Left lung (tissue), 10 donors: ENCODE results near the gene SLC45A1. TPM values are rescaled to one million over a fixed set of nuclear protein-coding genes. Genes with fewer than 3 reads are reported as not detected.

Experiments
- ATAC-seq: fragments of 200-7000 bp; cut with Tn5 transposase; one replicate; pipeline ENCODE4 v1.9.1; 2020; ENCODE audit warnings: moderate library complexity
- DNase-seq, 4 donors: peaks; one replicate each; pipeline ENCODE4 v3.0.0-alpha.2; 2013 to 2020
- H3K27ac ChIP-seq, 2 donors: fragments of 200-600 bp; sonication (generic) in 1 of 2; one replicate each; pipeline versions ENCODE4 v1.5.0 to v1.8.0; 2020 to 2021
- H3K27me3 ChIP-seq, 2 donors: fragments of 200-600 bp; sonication (generic) in 1 of 2; one replicate each; pipeline versions ENCODE4 v1.5.0 to v1.8.0; 2020 to 2021
- H3K36me3 ChIP-seq, 2 donors: fragments of 200-600 bp; sonication (generic) in 1 of 2; one replicate each; pipeline versions ENCODE4 v1.5.0 to v1.8.0; 2020 to 2021
- H3K4me1 ChIP-seq, 2 donors: fragments of 200-600 bp; one replicate each; pipeline ENCODE4 v1.8.0; 2021
- H3K4me3 ChIP-seq, 2 donors: fragments of 200-600 bp; sonication (generic) in 1 of 2; one replicate each; pipeline versions ENCODE4 v1.5.0 to v1.8.0; 2020 to 2021; ENCODE audit warnings: mild to moderate bottlenecking in 1 of 2
- H3K9me3 ChIP-seq, 2 donors: fragments of 200-600 bp; sonication (generic) in 1 of 2; one replicate each; pipeline versions ENCODE4 v1.5.0 to v1.8.0; 2020 to 2021
- intact Hi-C, 2 donors: fragments of 100-400 bp; cut with DNase I; formaldehyde crosslinking; loops; one replicate each; pipeline versions ENCODE4 v1.11.2 to v1.14.2; 2022
- polyA plus RNA-seq, 6 donors: library from polyadenylated mRNA; unstranded; fragments of 120-200 nt; gene quantifications; one replicate each; pipeline ENCODE4 v1.2.1, GENCODE V29; 2013; ENCODE audit not compliant: insufficient read length in 6 of 6
- total RNA-seq, 2 donors: library from RNA; stranded (reverse); fragmentation: NEBNext Ultra II Directional; extraction: Animal tissue kit (Norgen Biotek cat#: 25700); gene quantifications; one replicate each; pipeline ENCODE4 v1.2.1, GENCODE V29; 2021
- TF ChIP-seq, protein P1 (sequence below), 2 donors: fragments of 200-600 bp; sonication (generic) in 1 of 2; IDR thresholded peaks; one replicate each; pipeline versions ENCODE4 v1.5.0 to v1.8.0; 2021; ENCODE audit warnings: antibody characterized with exemption in 2 of 2
- donor health status: DM: no; HTN: yes; CAD: no.
- donor health status: DM: no; HTN: no; CAD: no.

Gene SLC45A1
- total and polyA plus RNA-seq, 8 donors = 0.51 to 1.4 (median 0.80) TPM

DNA sequence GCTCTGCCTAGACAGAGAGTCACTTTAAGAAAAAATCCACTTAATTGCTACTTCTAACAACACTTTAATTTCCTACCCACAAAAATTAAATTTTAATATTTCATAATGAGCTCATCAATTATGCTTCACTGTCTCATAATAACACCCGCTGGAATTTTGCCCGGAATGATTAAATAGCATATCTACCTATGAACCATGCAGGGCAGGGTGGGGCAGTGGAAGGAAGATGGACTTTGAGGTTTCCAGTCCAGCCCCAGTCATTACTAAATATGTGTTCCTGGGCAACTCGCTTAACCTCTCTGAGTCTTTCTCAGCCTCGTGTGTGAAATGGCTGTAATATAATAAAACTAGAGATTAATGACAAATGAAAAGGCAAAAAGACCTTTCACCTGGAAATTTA, 32.8 kb upstream of the SLC45A1 start:
- no peaks in the 10 kb centered on the region for H3K9me3 ChIP-seq
- DNase-seq (no peak), ATAC-seq (no peak)
- H3K27me3 ChIP-seq = no peaks in the 10 kb centered on the region
- H3K27ac ChIP-seq = no peak overlapping the region
- TF ChIP-seq, protein P1, sequence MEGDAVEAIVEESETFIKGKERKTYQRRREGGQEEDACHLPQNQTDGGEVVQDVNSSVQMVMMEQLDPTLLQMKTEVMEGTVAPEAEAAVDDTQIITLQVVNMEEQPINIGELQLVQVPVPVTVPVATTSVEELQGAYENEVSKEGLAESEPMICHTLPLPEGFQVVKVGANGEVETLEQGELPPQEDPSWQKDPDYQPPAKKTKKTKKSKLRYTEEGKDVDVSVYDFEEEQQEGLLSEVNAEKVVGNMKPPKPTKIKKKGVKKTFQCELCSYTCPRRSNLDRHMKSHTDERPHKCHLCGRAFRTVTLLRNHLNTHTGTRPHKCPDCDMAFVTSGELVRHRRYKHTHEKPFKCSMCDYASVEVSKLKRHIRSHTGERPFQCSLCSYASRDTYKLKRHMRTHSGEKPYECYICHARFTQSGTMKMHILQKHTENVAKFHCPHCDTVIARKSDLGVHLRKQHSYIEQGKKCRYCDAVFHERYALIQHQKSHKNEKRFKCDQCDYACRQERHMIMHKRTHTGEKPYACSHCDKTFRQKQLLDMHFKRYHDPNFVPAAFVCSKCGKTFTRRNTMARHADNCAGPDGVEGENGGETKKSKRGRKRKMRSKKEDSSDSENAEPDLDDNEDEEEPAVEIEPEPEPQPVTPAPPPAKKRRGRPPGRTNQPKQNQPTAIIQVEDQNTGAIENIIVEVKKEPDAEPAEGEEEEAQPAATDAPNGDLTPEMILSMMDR (IDR thresholded peaks at IDR 0.05) = no peak
- H3K4me1 ChIP-seq = peaks cover 0 to 15% of the 10 kb centered on the region in 2 donors
- H3K4me3 ChIP-seq = no peak overlapping the region
- H3K36me3 ChIP-seq = no peaks in the 10 kb centered on the region
- intact Hi-C loops = no loop called here

DNA sequence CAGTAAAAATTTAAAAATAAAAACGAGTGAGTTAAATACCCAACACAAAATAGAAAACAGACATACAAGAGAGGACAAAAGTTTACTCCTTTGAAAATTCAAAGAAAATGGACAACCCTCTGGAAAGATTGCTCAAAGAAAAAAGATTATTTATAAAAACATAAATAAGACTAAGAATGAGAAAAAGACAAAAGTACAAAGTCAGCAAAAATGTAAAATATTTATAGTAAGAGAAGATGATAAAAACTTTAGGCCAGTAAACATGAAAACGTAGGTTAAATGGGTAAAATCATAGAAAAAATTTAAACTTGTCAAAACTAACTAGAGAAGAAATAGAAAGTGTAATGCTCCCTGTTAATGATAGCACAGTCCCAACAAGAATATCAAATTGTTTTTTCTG, 31.9 kb upstream of the SLC45A1 start:
- H3K36me3 ChIP-seq = no peaks in the 10 kb centered on the region
- H3K4me3 ChIP-seq = no peak overlapping the region
- no peak overlapping the region for H3K27ac ChIP-seq
- no peaks in the 10 kb centered on the region for H3K27me3 ChIP-seq
- peaks cover 0 to 15% of the 10 kb centered on the region in 2 donors for H3K4me1 ChIP-seq
- intact Hi-C loops = no loop called here
- DNase-seq = no peak
- H3K9me3 ChIP-seq = no peaks in the 10 kb centered on the region
- no peak for ATAC-seq
- TF ChIP-seq, protein P1 (IDR thresholded peaks at IDR 0.05) = no peak

DNA sequence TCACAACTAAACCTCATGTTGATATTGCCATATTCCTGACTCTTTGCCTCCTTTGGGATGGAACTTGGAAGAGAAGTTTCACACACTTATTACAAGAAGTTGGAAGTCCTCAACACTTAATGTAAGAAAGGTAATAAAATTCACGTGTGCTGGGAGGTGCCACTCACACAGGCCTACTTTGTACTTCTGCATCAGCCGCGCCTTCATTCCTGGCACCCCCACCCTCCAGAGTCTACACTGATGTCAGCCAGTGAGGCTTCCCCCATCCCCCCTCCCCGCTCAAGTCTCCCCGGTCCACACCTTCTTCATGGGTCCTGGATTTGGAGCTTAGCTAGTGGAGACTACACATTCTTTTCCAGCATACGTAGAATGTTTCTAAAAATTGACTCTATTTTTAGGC, 24.8 kb upstream of the SLC45A1 start:
- TF ChIP-seq, protein P1 (IDR thresholded peaks at IDR 0.05) = no peak
- peak in 2 of 4 donors; percentile 49 to 65 for DNase-seq
- ATAC-seq = peak; percentile 83
- Histone ChIP-seq H3K4me3 (no peak overlapping the region), H3K27me3 (no peaks in the 10 kb centered on the region), H3K27ac (peak overlapping the region in 1 of 2 donors; percentile 13), H3K9me3 (no peaks in the 10 kb centered on the region), H3K4me1 (no peaks in the 10 kb centered on the region), H3K36me3 (no peaks in the 10 kb centered on the region)
- intact Hi-C loops = no loop called here

DNA sequence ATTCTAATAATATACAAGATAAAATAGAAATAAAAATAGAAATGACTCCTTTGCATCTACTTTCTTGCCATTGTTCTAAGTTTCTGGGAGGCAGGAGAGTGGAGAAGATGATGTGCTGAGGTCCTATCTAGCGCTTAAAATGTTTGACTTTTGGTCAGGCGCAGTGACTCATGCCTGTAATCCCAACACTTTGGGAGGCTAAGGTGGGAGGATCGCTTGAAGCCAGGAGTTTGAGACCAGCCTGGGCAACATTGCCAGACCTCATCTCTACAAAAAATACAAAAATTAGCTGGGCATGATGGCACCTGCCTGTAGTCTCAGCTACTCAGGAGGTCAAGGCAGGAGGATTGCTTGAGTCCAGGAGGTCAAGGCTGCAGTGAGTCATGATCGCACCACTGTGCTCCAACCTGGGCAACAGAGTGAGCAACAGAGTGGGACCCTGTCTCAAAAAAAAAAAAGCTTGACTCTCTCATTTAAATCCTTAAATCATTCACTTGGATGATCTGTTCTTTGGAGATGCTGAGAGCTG, 24.2 kb upstream of the SLC45A1 start:
- no peaks in the 10 kb centered on the region for H3K36me3 ChIP-seq
- H3K27ac ChIP-seq = peak overlapping the region in 1 of 2 donors; percentile 46
- DNase-seq (no peak), ATAC-seq (peak; percentile 6)
- H3K9me3 ChIP-seq = no peaks in the 10 kb centered on the region
- no peaks in the 10 kb centered on the region for H3K27me3 ChIP-seq
- TF ChIP-seq, protein P1 (IDR thresholded peaks at IDR 0.05) = no peak
- no peaks in the 10 kb centered on the region for H3K4me1 ChIP-seq
- intact Hi-C loops = no loop called here
- no peak overlapping the region for H3K4me3 ChIP-seq

GRCh38 chr1:8294170-8294697, 23.7 kb upstream of the SLC45A1 start:
- Histone ChIP-seq H3K36me3 (no peaks in the 10 kb centered on the region), H3K4me1 (no peaks in the 10 kb centered on the region), H3K27ac (peak overlapping the region in 1 of 2 donors; percentile 46), H3K27me3 (no peaks in the 10 kb centered on the region), H3K4me3 (no peak overlapping the region), H3K9me3 (no peaks in the 10 kb centered on the region)
- DNase-seq (peak in 2 of 4 donors; percentile 30 to 59), ATAC-seq (peak; percentile 83)
- TF ChIP-seq, protein P1 (IDR thresholded peaks at IDR 0.05) = no peak
- intact Hi-C loops = no loop called here
